Parathyroid adenoma (tissue), 2 donors: Measurements from ENCODE around the gene BORCS6.
A peak's percentile ranks its signal among the peaks of the same experiment; 100 is the strongest.

Experiments
- H2AFZ ChIP-seq: fragments of 300-600 bp; sonication (generic); one replicate; pipeline ENCODE4 v1.7.0; 2017; ENCODE audit warnings: antibody characterized with exemption, mild to moderate bottlenecking
- H3K27ac ChIP-seq: fragments of 300-600 bp; sonication (generic); one replicate; pipeline ENCODE4 v1.7.0; 2017
- H3K27me3 ChIP-seq: fragments of 300-600 bp; sonication (generic); one replicate; pipeline ENCODE4 v1.7.0; 2017; ENCODE audit warnings: low read length; ENCODE audit not compliant: control insufficient read depth, insufficient read depth
- H3K36me3 ChIP-seq: fragments of 300-600 bp; sonication (generic); one replicate; pipeline ENCODE4 v1.7.0; 2017; ENCODE audit warnings: low read length; ENCODE audit not compliant: control insufficient read depth, insufficient read depth
- H3K4me1 ChIP-seq: fragments of 300-600 bp; sonication (generic); one replicate; pipeline ENCODE4 v1.7.0; 2017; ENCODE audit warnings: control low read depth
- H3K4me2 ChIP-seq: fragments of 300-600 bp; sonication (generic); one replicate; pipeline ENCODE4 v1.7.0; 2017; ENCODE audit warnings: low read length
- H3K4me3 ChIP-seq: fragments of 300-600 bp; sonication (generic); one replicate; pipeline ENCODE4 v1.7.0; 2017; ENCODE audit warnings: low read depth, low read length
- H3K79me2 ChIP-seq: fragments of 300-600 bp; sonication (generic); one replicate; pipeline ENCODE4 v1.7.0; 2017; ENCODE audit warnings: control low read depth
- H3K9ac ChIP-seq: fragments of 300-600 bp; sonication (generic); one replicate; pipeline ENCODE4 v1.7.0; 2017; ENCODE audit warnings: mild to moderate bottlenecking
- H3K9me3 ChIP-seq: fragments of 300-600 bp; sonication (generic); one replicate; pipeline ENCODE4 v1.7.0; 2017; ENCODE audit warnings: low read length; ENCODE audit not compliant: control insufficient read depth
- TF ChIP-seq, protein P1 (sequence below): fragments of 300-600 bp; sonication (generic); IDR thresholded peaks from one replicate; pipeline ENCODE4 v1.7.0; 2017; ENCODE audit warnings: antibody characterized with exemption, mild to moderate bottlenecking
- donor health status: primary hyperparathyroidism.

Gene BORCS6

DNA sequence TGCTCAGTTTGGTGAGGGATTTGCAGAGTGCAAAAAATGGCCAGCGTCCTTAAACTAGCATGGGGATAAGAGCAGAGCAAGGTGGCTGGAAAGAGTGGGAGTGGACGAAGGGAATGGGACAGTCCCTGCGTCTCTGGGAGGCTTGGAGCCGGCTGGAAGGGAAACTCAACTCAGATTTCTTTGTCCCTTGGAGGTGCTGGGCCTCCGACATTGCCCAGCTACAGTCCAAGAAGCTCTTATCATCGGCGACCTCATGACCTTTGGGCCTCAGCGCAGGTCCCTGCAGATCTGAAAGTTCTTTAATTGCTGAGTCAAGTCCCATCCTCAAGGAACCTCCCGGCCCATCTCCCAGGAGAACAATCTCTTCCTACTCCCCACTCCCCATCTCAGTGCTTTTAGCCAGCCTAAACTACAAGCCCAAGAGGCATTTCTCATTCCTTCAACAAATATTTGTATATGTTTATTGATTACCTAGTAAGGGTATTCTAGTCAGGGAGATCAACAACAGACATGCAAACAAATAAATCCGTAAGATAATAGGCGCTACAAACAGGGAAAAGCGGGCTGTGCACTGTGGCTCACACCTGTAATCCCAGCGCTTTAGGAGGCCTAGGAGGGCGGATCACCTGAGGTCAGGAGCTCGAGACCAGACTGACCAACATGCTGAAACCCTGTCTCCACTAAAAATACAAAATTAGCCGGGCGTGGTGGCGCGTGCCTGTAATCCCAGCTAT lies 12.8 kb downstream of the BORCS6 start:
- no peak overlapping the region for H3K9ac ChIP-seq
- H3K9me3 ChIP-seq = no peaks in the 10 kb centered on the region
- peaks cover 24% of the 10 kb centered on the region for H3K4me1 ChIP-seq
- peak overlapping the region; percentile 97 for H3K27ac ChIP-seq
- no peaks in the 10 kb centered on the region for H3K27me3 ChIP-seq
- peak overlapping the region; percentile 92 for H2AFZ ChIP-seq
- TF ChIP-seq, protein P1, sequence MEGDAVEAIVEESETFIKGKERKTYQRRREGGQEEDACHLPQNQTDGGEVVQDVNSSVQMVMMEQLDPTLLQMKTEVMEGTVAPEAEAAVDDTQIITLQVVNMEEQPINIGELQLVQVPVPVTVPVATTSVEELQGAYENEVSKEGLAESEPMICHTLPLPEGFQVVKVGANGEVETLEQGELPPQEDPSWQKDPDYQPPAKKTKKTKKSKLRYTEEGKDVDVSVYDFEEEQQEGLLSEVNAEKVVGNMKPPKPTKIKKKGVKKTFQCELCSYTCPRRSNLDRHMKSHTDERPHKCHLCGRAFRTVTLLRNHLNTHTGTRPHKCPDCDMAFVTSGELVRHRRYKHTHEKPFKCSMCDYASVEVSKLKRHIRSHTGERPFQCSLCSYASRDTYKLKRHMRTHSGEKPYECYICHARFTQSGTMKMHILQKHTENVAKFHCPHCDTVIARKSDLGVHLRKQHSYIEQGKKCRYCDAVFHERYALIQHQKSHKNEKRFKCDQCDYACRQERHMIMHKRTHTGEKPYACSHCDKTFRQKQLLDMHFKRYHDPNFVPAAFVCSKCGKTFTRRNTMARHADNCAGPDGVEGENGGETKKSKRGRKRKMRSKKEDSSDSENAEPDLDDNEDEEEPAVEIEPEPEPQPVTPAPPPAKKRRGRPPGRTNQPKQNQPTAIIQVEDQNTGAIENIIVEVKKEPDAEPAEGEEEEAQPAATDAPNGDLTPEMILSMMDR = no peak
- peak overlapping the region; percentile 98 for H3K4me2 ChIP-seq
- peak overlapping the region; percentile 87 for H3K4me3 ChIP-seq
- peaks cover 10% of the 10 kb centered on the region for H3K79me2 ChIP-seq
- H3K36me3 ChIP-seq = no peaks in the 10 kb centered on the region

DNA sequence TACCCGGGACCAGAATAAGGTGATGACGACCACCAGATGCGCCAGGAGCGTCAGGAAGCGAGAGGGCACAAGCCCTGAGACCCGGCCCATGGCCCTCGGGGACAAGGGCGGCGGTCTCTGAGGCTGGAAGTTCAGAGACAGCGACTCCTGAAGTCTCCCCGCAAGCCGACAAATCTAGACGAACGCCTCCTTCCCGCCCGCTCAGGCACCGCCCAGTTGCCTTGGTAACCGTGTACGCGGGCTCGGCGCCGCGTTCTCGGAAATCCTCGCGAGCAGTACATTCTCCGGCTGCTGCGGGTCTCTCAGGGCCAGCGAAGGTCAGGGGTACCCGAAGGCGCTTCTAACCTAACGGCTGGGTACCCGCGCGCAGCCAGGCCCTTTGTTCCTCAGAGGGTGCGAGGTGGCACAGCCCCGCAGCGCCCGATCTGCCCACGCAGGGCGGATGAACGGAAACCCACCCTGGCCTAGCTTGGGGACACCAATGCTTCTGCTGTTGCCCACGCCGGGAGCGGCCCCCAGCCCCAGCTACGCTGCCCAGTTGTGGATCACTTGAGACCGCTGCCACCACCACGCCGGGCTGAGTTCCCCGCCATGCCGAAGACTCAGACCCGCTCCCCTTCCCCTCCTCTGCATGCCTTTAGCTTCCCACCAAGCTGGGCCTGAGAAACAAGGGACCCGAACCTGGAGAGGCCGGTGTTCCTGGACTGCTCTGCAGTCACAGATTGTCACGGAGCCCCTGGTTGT lies 13.6 kb downstream of the BORCS6 start, which contains the start of gene TMEM107:
TSS of gene TMEM107 (minus strand) at position 184 of the 744 bp plus-strand sequence. CDS start at position 90, 94 bp downstream.
- Histone ChIP-seq H3K79me2 (peaks cover 10% of the 10 kb centered on the region), H3K9ac (peak within 1 kb of the TSS; percentile 74), H3K27me3 (no peaks in the 10 kb centered on the region), H3K4me3 (peak within 1 kb of the TSS; percentile 87), H3K9me3 (no peaks in the 10 kb centered on the region), H3K27ac (peak within 1 kb of the TSS; percentile 97), H3K4me2 (peak within 1 kb of the TSS; percentile 98), H3K36me3 (no peaks in the 10 kb centered on the region), H3K4me1 (peaks cover 24% of the 10 kb centered on the region), H2AFZ (peak within 1 kb of the TSS; percentile 92)
- TF ChIP-seq, protein P1 = no peak

DNA sequence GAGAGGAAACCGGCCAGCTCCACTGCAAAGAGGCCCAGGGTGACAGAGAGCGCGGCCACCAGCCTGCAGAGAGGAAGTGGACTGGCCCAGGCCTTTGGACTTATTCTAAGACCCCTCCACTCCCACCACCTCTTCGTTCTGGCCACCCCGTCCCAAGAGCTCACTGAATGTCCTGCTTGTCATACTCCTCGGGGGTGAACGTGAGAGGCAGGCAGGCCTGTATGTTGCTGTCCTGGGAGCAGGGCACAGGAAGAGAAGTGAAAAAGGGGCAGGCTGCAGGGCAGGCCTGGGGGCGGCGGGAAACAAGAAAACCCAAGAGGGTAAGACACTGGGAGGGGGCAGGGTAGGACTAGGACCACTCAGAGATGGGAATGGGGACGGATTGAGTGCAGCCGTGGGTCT lies 14.2 kb downstream of the BORCS6 start:
- H3K79me2 ChIP-seq = peaks cover 11% of the 10 kb centered on the region
- H3K4me1 ChIP-seq = peaks cover 24% of the 10 kb centered on the region
- H2AFZ ChIP-seq = peak overlapping the region; percentile 92
- no peaks in the 10 kb centered on the region for H3K36me3 ChIP-seq
- peak overlapping the region; percentile 74 for H3K9ac ChIP-seq
- H3K27ac ChIP-seq = peak overlapping the region; percentile 97
- no peaks in the 10 kb centered on the region for H3K9me3 ChIP-seq
- peak overlapping the region; percentile 98 for H3K4me2 ChIP-seq
- peak overlapping the region; percentile 87 for H3K4me3 ChIP-seq
- H3K27me3 ChIP-seq = no peaks in the 10 kb centered on the region
- TF ChIP-seq, protein P1 = no peak

- Histone ChIP-seq H3K9ac (peak overlapping the region; percentile 49), H3K4me1 (peaks cover 24% of the 10 kb centered on the region), H3K79me2 (peaks cover 18% of the 10 kb centered on the region), H3K9me3 (no peaks in the 10 kb centered on the region), H2AFZ (peak overlapping the region; percentile 61), H3K27me3 (no peaks in the 10 kb centered on the region), H3K27ac (peak overlapping the region; percentile 97), H3K36me3 (no peaks in the 10 kb centered on the region), H3K4me2 (peak overlapping the region; percentile 91), H3K4me3 (peak overlapping the region; percentile 81)
- TF ChIP-seq, protein P1 = no peak
Observed at GRCh38 chr17:8173871-8174322, 16.1 kb downstream of the BORCS6 start.
